ENCODE data around the gene DTNA. TPM values are rescaled to one million over a fixed set of nuclear protein-coding genes. Genes with fewer than 3 reads are reported as not detected.

Gene DTNA
- total RNA-seq, 1 experiment from 2014 or later = 0.77 TPM

GRCh38 chr18:34808389-34808788, 98.3 kb downstream of the DTNA start:
- in situ Hi-C loops (cut with HindIII; ENCODE audit: low pct_unique_long_range_greater_than_20kb, low sequenced_read_pairs) (no loop called here), intact Hi-C loops (cut with micrococcal nuclease; ENCODE audit: unreplicated experiment) (no loop called here)
- Histone ChIP-seq H3K9me3 (ENCODE audit: control insufficient read depth, insufficient read depth, low read depth, low read length) (no peaks in the 10 kb centered on the region), H3K4me3 (ENCODE audit: low read depth in 2 of 2, low read length in 2 of 2) (no peak overlapping the region), H3K27ac (ENCODE audit: low read length) (no peak overlapping the region), H3K36me3 (ENCODE audit: control insufficient read depth, insufficient read depth, low read length) (no peaks in the 10 kb centered on the region), H3K4me1 (ENCODE audit: control insufficient read depth, insufficient read depth, low read length) (no peaks in the 10 kb centered on the region), H3K27me3 (ENCODE audit: control insufficient read depth, insufficient read depth, low read length) (no peaks in the 10 kb centered on the region)
- ATAC-seq (no peak), DNase-seq (ENCODE audit: low read depth, low spot score) (no peak)
- BruUV-seq (replicated peaks) = no TSS peak
- ChIA-PET CTCF (no interaction called here), POLR2A (no interaction called here)
- TF ChIP-seq TCF7L2 (IDR thresholded peaks at IDR 0.05; ENCODE audit: low read depth, low read length) (no peak), REST (IDR thresholded peaks at IDR 0.05; ENCODE audit: insufficient read depth in 1 of 2, low read depth in 2 of 2, low read length in 1 of 2) (no peak), POLR2AphosphoS5 (IDR thresholded peaks at IDR 0.05; ENCODE audit: low read depth, low read length) (no peak), CTCF (IDR thresholded peaks at IDR 0.05) (no peak), SIN3A (IDR thresholded peaks at IDR 0.05; ENCODE audit: borderline replicate concordance, insufficient read depth, low read depth, low read length) (no peak)

- Histone ChIP-seq H3K27me3 (ENCODE audit: control insufficient read depth, insufficient read depth, low read length) (no peaks in the 10 kb centered on the region), H3K4me3 (ENCODE audit: low read depth in 2 of 2, low read length in 2 of 2) (no peak overlapping the region), H3K4me1 (ENCODE audit: control insufficient read depth, insufficient read depth, low read length) (no peaks in the 10 kb centered on the region), H3K36me3 (ENCODE audit: control insufficient read depth, insufficient read depth, low read length) (no peaks in the 10 kb centered on the region), H3K9me3 (ENCODE audit: control insufficient read depth, insufficient read depth, low read depth, low read length) (no peaks in the 10 kb centered on the region), H3K27ac (ENCODE audit: low read length) (no peak overlapping the region)
- DNase-seq (ENCODE audit: low read depth, low spot score) (peak; percentile 4), ATAC-seq (no peak)
- ChIA-PET CTCF (no interaction called here), POLR2A (no interaction called here)
- intact Hi-C loops (cut with micrococcal nuclease; ENCODE audit: unreplicated experiment) (no loop called here), in situ Hi-C loops (cut with HindIII; ENCODE audit: low pct_unique_long_range_greater_than_20kb, low sequenced_read_pairs) (no loop called here)
- BruUV-seq (replicated peaks) = no TSS peak
- peak; percentile 33; the same call in 1 of the 2 replicates for TF ChIP-seq CTCF (IDR thresholded peaks at IDR 0.05)
- TF ChIP-seq TCF7L2 (IDR thresholded peaks at IDR 0.05; ENCODE audit: low read depth, low read length) = no peak
Measured at GRCh38 chr18:34809451-34810072, 99.5 kb downstream of the DTNA start.

Data from Panc1 (cell line).